ENCODE measurements around the gene LARGE1.

- TF ChIP-seq CTCF (IDR thresholded peaks at IDR 0.05) = no peak
- no peak for TF ChIP-seq ZFX (IDR thresholded peaks at IDR 0.05; ENCODE audit: borderline replicate concordance)
These were observed 26.8 kb downstream of the LARGE1 start for GRCh38 chr22:33893512-33893911.
